ENCODE measurements around the gene ELOVL5.
A peak's percentile ranks its signal among the peaks of the same experiment; 100 is the strongest.

ELOVL5 gene

DNA sequence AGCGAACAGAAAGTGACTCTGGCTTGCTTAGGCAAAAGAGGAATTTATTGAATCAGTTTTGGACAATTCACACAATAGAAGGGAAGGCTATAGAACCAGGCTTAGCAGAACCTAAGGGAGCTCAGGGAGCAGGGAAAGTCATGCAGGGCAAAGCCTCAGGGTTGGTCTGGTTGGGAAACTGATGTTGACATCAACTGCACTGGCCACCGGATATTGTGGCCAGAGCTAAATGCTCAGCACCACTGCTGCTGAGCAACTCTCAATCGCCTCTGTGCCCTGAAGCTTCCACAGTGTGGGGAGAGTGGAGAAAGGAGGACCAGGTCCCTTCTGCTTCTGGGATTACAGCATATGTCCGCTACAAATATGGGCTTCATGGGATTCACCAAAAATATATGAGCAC lies 106.8 kb downstream of the ELOVL5 start:
- Mint-ChIP-seq H3K36me3 (ENCODE audit: low read depth) (peaks cover 5% of the 10 kb centered on the region), H3K4me3 (no peak overlapping the region), H3K9me3 (peaks cover 13% of the 10 kb centered on the region), H3K27me3 (no peaks in the 10 kb centered on the region), H3K27ac (no peak overlapping the region), H3K4me1 (ENCODE audit: low read depth) (peaks cover 58% of the 10 kb centered on the region)

DNA sequence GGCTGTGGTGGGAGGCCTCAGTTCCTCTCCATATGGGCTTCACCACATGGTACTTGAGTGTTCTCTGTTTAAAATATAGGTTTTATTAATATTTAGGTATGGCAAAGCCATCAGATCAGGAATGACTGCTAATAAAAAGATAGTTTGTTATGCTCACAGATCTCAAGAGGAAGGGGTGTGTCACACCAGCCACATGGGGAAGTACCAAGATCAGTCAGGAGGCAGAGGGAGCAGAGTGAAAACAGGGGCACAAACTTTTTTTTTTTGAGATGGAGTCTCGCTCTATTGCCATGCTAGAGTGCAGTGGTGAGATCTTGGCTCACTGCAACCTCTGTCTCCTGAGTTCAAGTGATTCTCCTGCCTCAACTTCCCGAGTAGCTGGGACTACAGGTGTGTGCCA lies 108.0 kb downstream of the ELOVL5 start:
- no peak overlapping the region for H3K4me3 Mint-ChIP-seq
- peaks cover 66% of the 10 kb centered on the region for H3K4me1 Mint-ChIP-seq (ENCODE audit: low read depth)
- peaks cover 13% of the 10 kb centered on the region for H3K9me3 Mint-ChIP-seq
- no peaks in the 10 kb centered on the region for H3K27me3 Mint-ChIP-seq
- peaks cover 5% of the 10 kb centered on the region for H3K36me3 Mint-ChIP-seq (ENCODE audit: low read depth)
- peak overlapping the region; percentile 78 for H3K27ac Mint-ChIP-seq

DNA sequence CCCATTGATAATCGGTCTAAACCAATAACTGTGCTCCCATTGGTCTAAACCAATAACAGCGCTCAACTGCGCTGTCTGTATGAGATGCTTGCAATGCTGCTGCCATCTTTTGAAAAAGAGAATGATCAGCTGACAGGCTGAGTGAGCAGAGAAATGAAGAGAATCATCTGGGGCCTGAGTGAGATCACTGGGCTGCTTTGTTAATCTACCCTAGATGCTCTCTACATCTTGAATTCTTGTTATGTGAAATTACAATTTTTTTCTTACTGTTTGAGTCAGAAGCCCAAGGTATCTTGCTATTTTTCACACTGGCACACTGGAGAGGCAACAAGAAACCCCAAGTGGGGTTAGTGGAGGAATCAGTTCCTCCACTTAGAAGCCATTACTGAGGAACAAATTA lies 108.6 kb downstream of the ELOVL5 start:
- Mint-ChIP-seq H3K27me3 (no peaks in the 10 kb centered on the region), H3K4me3 (no peak overlapping the region), H3K9me3 (peaks cover 13% of the 10 kb centered on the region), H3K4me1 (ENCODE audit: low read depth) (peaks cover 64% of the 10 kb centered on the region), H3K27ac (no peak overlapping the region), H3K36me3 (ENCODE audit: low read depth) (peaks cover 5% of the 10 kb centered on the region)

DNA sequence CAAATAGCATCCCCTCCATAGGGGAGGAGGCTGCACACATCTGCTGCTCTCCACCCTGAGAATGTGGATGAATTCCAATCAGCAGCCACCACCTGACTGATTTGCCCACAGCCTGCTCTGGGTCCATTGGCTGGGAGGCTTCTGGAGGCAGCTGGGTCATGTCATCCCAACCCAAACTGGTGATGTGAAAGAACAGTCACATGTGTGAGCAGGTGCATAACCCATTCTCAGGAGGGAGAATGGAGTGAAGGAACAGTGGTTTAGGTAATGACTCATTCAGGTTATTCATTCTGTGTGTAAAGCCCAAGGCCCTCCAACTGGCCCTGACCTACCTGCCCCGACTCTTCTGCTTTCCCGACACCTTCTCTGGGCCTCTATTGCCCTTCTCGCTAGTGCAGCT lies 109.2 kb downstream of the ELOVL5 start:
- H3K27me3 Mint-ChIP-seq: no peaks in the 10 kb centered on the region
- H3K27ac Mint-ChIP-seq: no peak overlapping the region
- no peak overlapping the region for H3K4me3 Mint-ChIP-seq
- H3K4me1 Mint-ChIP-seq (ENCODE audit: low read depth): peaks cover 58% of the 10 kb centered on the region
- peaks cover 5% of the 10 kb centered on the region for H3K36me3 Mint-ChIP-seq (ENCODE audit: low read depth)
- H3K9me3 Mint-ChIP-seq: peaks cover 13% of the 10 kb centered on the region

DNA sequence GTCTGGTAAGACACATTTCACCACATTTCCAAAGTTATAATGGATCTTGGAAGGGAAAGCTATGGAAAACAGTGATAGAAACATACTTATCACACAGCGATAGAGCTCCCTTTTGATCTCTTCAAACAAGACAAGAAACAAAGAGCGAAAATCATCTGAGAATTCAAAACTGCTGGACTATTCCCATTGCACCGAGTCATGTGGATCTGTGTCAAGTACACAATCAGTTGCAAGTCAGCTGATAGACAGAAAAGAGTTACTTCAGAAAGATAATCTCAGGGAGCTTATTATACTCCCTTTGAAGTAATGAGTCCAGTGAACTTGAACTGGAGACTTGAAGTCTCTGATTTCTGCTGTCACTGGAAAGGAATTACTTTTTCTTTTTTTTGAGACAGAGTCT lies 110.4 kb downstream of the ELOVL5 start:
- peaks cover 13% of the 10 kb centered on the region for H3K9me3 Mint-ChIP-seq
- H3K4me1 Mint-ChIP-seq (ENCODE audit: low read depth): peaks cover 50% of the 10 kb centered on the region
- H3K27ac Mint-ChIP-seq: no peak overlapping the region
- H3K36me3 Mint-ChIP-seq (ENCODE audit: low read depth): peaks cover 5% of the 10 kb centered on the region
- H3K27me3 Mint-ChIP-seq: no peaks in the 10 kb centered on the region
- no peak overlapping the region for H3K4me3 Mint-ChIP-seq

DNA sequence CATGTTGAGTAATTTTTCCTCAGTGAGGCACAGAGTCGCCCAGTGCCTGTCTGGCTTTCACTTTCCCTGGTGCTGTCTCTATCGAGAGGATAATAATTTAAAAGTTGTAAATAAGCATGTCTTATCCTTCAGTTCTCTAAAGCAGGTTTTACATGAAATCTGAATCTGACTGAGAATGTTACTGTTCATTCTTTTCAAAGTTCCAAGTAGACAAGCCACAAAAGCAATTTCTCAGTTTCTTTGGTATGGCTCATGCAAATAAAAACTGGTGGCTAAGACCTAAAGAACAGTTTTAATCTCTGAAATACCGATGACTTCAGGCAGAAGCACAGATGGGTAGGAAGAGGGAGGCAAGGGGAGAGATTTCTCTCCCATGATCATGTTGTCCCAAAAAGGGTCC lies 112.5 kb downstream of the ELOVL5 start:
- no peaks in the 10 kb centered on the region for H3K27me3 Mint-ChIP-seq
- H3K36me3 Mint-ChIP-seq (ENCODE audit: low read depth): peaks cover 5% of the 10 kb centered on the region
- peak overlapping the region; percentile 66 for H3K27ac Mint-ChIP-seq
- peak overlapping the region; percentile 1 for H3K4me3 Mint-ChIP-seq
- H3K4me1 Mint-ChIP-seq (ENCODE audit: low read depth): peaks cover 53% of the 10 kb centered on the region
- H3K9me3 Mint-ChIP-seq: peaks cover 13% of the 10 kb centered on the region

DNA sequence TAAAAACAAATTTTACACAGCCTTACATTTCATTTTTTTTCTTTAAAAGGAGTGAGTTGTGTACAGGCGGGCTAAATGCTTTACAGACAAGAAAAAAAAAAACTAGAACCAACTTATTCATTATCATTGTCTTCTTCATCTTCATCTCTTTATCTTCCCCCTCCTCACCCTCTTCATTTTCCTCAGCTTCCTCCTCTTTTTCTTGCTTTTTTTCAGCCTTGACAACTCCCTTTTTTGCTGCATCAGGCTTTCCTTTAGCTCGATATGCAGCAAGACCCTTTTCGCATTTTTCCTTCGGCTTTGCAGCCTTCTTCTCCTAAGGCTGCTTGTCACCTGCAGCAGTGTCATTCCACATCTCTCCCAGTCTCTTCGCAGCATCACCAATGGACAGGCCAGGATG lies 113.2 kb downstream of the ELOVL5 start:
- Mint-ChIP-seq H3K27me3 (no peaks in the 10 kb centered on the region), H3K27ac (no peak overlapping the region), H3K9me3 (peaks cover 11% of the 10 kb centered on the region), H3K36me3 (ENCODE audit: low read depth) (peaks cover 2% of the 10 kb centered on the region), H3K4me3 (no peak overlapping the region), H3K4me1 (ENCODE audit: low read depth) (peaks cover 50% of the 10 kb centered on the region)

DNA sequence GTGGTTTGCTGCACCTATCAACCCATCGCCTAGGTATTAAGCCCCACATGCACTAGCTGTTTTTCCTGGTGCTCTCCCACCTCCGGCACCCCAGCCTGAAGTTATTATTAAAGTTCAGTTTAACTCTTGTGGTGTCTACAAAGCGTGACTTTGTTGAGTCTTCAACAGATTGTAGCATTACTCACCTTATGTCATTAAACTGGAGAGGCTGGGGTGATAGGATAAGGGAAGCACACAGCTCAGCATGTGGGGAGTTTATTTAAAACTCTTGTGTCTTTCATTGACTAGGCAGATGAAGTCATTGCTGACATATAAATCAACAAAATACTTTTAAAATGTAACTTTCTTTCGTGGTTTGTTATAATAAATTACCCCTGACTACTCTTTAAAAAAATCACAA lies 115.4 kb downstream of the ELOVL5 start:
- no peaks in the 10 kb centered on the region for H3K9me3 Mint-ChIP-seq
- no peaks in the 10 kb centered on the region for H3K36me3 Mint-ChIP-seq (ENCODE audit: low read depth)
- peaks cover 37% of the 10 kb centered on the region for H3K4me1 Mint-ChIP-seq (ENCODE audit: low read depth)
- no peak overlapping the region for H3K27ac Mint-ChIP-seq
- H3K4me3 Mint-ChIP-seq: no peak overlapping the region
- no peaks in the 10 kb centered on the region for H3K27me3 Mint-ChIP-seq

DNA sequence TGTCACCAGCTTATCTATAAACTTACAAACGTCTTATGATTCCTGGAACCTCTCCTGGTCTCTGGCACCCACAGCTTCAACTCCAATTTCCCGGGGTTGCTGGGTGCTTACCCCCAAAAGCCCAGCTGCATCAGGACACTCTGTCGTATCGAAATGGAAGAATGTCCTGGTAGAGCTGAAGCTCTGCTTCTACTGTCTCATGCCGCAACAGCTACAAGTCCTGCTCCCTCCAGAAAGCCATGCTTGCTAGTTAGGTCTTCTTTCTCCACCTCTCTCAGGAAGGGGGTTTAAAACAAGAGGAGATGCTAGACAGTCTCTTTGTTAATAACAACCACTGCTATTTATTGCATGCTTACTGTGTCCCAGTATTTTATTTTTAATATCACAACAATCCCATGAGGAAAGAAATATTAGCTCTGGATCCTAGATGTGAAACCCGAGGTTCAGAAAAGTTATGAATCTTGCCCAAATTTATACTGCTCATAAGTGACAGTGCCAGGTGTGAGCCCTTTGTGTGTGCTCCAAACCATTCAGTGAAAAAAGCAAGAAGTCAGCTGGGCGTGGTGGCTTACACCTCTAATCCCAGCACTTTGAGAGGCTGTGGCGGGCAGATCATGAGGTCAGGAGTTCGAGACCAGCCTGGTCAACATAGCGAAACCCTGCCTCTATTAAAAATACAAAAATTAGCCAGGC lies 117.8 kb downstream of the ELOVL5 start:
- Mint-ChIP-seq H3K27ac (peak overlapping the region; percentile 80), H3K27me3 (no peaks in the 10 kb centered on the region), H3K9me3 (no peaks in the 10 kb centered on the region), H3K36me3 (ENCODE audit: low read depth) (no peaks in the 10 kb centered on the region), H3K4me1 (ENCODE audit: low read depth) (peaks cover 30% of the 10 kb centered on the region), H3K4me3 (no peak overlapping the region)

DNA sequence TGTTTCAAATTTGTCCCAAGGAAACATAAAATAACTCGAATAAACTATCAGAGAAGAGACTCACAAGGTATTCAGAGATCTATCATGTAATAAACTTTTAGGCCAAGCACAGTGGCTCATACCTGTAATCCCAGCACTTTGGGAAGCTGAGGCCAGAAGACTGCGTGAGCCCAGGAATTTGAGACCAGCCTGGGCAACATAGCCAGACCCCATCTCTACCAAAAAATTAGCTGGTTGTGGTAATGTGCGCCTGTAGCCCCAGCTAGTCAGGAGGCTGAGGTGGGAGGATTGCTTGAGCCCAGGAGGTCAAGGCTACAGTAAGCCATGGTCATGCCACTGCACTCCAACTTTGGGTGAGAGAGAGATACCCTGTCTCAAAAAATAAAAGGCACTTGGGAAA lies 120.9 kb downstream of the ELOVL5 start:
- Mint-ChIP-seq H3K27me3 (no peaks in the 10 kb centered on the region), H3K36me3 (ENCODE audit: low read depth) (no peaks in the 10 kb centered on the region), H3K4me3 (no peak overlapping the region), H3K27ac (no peak overlapping the region), H3K4me1 (ENCODE audit: low read depth) (peaks cover 23% of the 10 kb centered on the region), H3K9me3 (no peaks in the 10 kb centered on the region)

DNA sequence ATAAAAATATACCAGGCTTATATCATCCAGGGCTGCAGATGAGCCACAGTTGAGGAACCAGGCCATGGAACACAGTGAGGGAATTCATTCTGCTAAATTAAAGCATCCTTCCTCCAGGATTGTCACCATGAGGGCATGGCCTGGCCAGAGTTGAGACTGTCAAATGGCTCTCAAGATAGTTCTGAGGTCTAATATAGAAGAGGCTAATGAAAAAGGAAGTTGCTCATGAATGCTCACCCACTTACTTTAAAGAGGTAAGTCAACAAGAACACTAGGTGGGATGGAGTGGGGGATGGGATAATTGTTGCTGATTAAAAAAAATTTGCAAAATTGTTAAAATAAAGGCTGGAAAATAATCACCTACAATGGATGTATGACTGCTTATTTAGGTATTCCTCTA lies 128.1 kb downstream of the ELOVL5 start:
- H3K27me3 Mint-ChIP-seq: no peaks in the 10 kb centered on the region
- H3K36me3 Mint-ChIP-seq (ENCODE audit: low read depth): no peaks in the 10 kb centered on the region
- H3K9me3 Mint-ChIP-seq: no peaks in the 10 kb centered on the region
- H3K4me1 Mint-ChIP-seq (ENCODE audit: low read depth): peaks cover 16% of the 10 kb centered on the region
- no peak overlapping the region for H3K4me3 Mint-ChIP-seq
- no peak overlapping the region for H3K27ac Mint-ChIP-seq

Measured in stimulated activated naive CD8-positive, alpha-beta T cell treated with anti-CD3 and anti-CD28 coated beads, Interleukin-15, Interleukin-2, amounts not matched to agents 100 ng/mL and 50 ng/mL, for 24 hours (primary cell).